ENCODE measurements around the gene GAS2L1.

GAS2L1 gene

GRCh38 chr22:29306175-29306834, at the start of gene GAS2L1:
Gene GAS2L1, plus strand, starts transcription at chr22:29306650. Its CDS starts 1,456 bp downstream, at chr22:29308106.
- in situ Hi-C loops (cut with MboI; ENCODE audit: low sequenced_read_pairs): no loop called here

- in situ Hi-C loops (cut with MboI; ENCODE audit: low sequenced_read_pairs): no loop called here
Measured at GRCh38 chr22:29257751-29258181, 48.7 kb upstream of the GAS2L1 start.

- in situ Hi-C loops (cut with MboI; ENCODE audit: low sequenced_read_pairs): no loop called here
Measured at GRCh38 chr22:29258407-29259252, 47.8 kb upstream of the GAS2L1 start.

- in situ Hi-C loops (cut with MboI; ENCODE audit: low sequenced_read_pairs): no loop called here
Measured at GRCh38 chr22:29259253-29259899, 47.1 kb upstream of the GAS2L1 start.

- in situ Hi-C loops (cut with MboI; ENCODE audit: low sequenced_read_pairs): no loop called here
Measured at GRCh38 chr22:29260031-29260560, 46.4 kb upstream of the GAS2L1 start.

GRCh38 chr22:29260601-29261315, 45.7 kb upstream of the GAS2L1 start:
- in situ Hi-C loops (cut with MboI; ENCODE audit: low sequenced_read_pairs): no loop called here

- in situ Hi-C loops (cut with MboI; ENCODE audit: low sequenced_read_pairs): no loop called here
Measured at GRCh38 chr22:29263791-29264276, 42.6 kb upstream of the GAS2L1 start.

- in situ Hi-C loops (cut with MboI; ENCODE audit: low sequenced_read_pairs): no loop called here
Measured at GRCh38 chr22:29265305-29265704, 41.1 kb upstream of the GAS2L1 start.

GRCh38 chr22:29265929-29266328, 40.5 kb upstream of the GAS2L1 start:
- in situ Hi-C loops (cut with MboI; ENCODE audit: low sequenced_read_pairs): no loop called here

GRCh38 chr22:29266564-29267461, 39.6 kb upstream of the GAS2L1 start:
- in situ Hi-C loops (cut with MboI; ENCODE audit: low sequenced_read_pairs): no loop called here

GRCh38 chr22:29267462-29267857, 39.0 kb upstream of the GAS2L1 start:
- in situ Hi-C loops (cut with MboI; ENCODE audit: low sequenced_read_pairs): no loop called here

- in situ Hi-C loops (cut with MboI; ENCODE audit: low sequenced_read_pairs): no loop called here
Measured at GRCh38 chr22:29267858-29268510, 38.5 kb upstream of the GAS2L1 start, which contains the start of the genes EWSR1 and RHBDD3. Gene EWSR1, plus strand, starts transcription at chr22:29268268. Its CDS starts 69 bp downstream, at chr22:29268337. Gene RHBDD3, minus strand, starts transcription at chr22:29267981. Its CDS starts 2,355 bp downstream, at chr22:29265626.

- in situ Hi-C loops (cut with MboI; ENCODE audit: low sequenced_read_pairs): no loop called here
Measured at GRCh38 chr22:29268511-29269229, 37.8 kb upstream of the GAS2L1 start.

- in situ Hi-C loops (cut with MboI; ENCODE audit: low sequenced_read_pairs): no loop called here
Measured at GRCh38 chr22:29269230-29269604, 37.2 kb upstream of the GAS2L1 start.

- in situ Hi-C loops (cut with MboI; ENCODE audit: low sequenced_read_pairs): no loop called here
Measured at GRCh38 chr22:29269731-29270474, 36.5 kb upstream of the GAS2L1 start.

GRCh38 chr22:29270475-29271271, 35.8 kb upstream of the GAS2L1 start:
- in situ Hi-C loops (cut with MboI; ENCODE audit: low sequenced_read_pairs): no loop called here

- in situ Hi-C loops (cut with MboI; ENCODE audit: low sequenced_read_pairs): no loop called here
Measured at GRCh38 chr22:29272624-29273023, 33.8 kb upstream of the GAS2L1 start.
